NOMO-1 treated with DMSO at 0.1 percent for 48 hours (cell line): ENCODE results near the gene COL20A1.

Experiments used
- DNase-seq: peaks from one replicate; lab custom pipeline; 2025; ENCODE audit not compliant: unreplicated experiment; lab: John Stamatoyannopoulos, UW

Gene COL20A1

GRCh38 chr20:63346131-63347080, 53.4 kb downstream of the COL20A1 start:
- no peak for DNase-seq

- DNase-seq = no peak
These were observed 54.2 kb downstream of the COL20A1 start for GRCh38 chr20:63347081-63347741.

- no peak for DNase-seq
These were observed 55.2 kb downstream of the COL20A1 start for GRCh38 chr20:63347950-63348827.

GRCh38 chr20:63348828-63349515, 56.0 kb downstream of the COL20A1 start:
- no peak for DNase-seq

GRCh38 chr20:63349516-63349895, 56.5 kb downstream of the COL20A1 start:
- no peak for DNase-seq

GRCh38 chr20:63350196-63350595, 57.2 kb downstream of the COL20A1 start:
- no peak for DNase-seq

GRCh38 chr20:63350597-63351325, 57.8 kb downstream of the COL20A1 start:
- no peak for DNase-seq

GRCh38 chr20:63351326-63351700, 58.3 kb downstream of the COL20A1 start:
- no peak for DNase-seq

- no peak for DNase-seq
These were observed 59.0 kb downstream of the COL20A1 start for GRCh38 chr20:63351811-63352591.

- DNase-seq = no peak
These were observed 59.8 kb downstream of the COL20A1 start for GRCh38 chr20:63352811-63353221.

GRCh38 chr20:63354636-63355350, 61.8 kb downstream of the COL20A1 start:
- DNase-seq = no peak

- no peak for DNase-seq
These were observed 62.9 kb downstream of the COL20A1 start for GRCh38 chr20:63355781-63356295.

GRCh38 chr20:63356511-63356910, 63.5 kb downstream of the COL20A1 start:
- DNase-seq = no peak

GRCh38 chr20:63356931-63357879, 64.2 kb downstream of the COL20A1 start:
- no peak for DNase-seq

GRCh38 chr20:63357921-63358905, 65.2 kb downstream of the COL20A1 start:
- no peak for DNase-seq
